GM12878 (cell line): Measurements from ENCODE around the gene ZNF75A. TPM values are rescaled to one million over a fixed set of nuclear protein-coding genes. Genes with fewer than 3 reads are reported as not detected.

Experiments
- ATAC-seq: fragments of 200-7000 bp; cut with Tn5 transposase; 3 replicates; pipeline ENCODE4 v1.9.1; 2020; ENCODE audit warnings: mild to moderate bottlenecking, moderate library complexity
- BruUV-seq: library from RNA; stranded (reverse); fragments of 400-500 nt; replicated peaks from 2 replicates; lab custom pipeline; 2021; lab: Mats Ljungman, UMichigan
- CTCF ChIA-PET: fragments of 300-600 bp; sonication (Branson Sonifier 250); formaldehyde crosslinking; extraction: SDS; loops from one replicate; lab custom pipeline; 2021; ENCODE audit warnings: inconsistent platforms; lab: Yijun Ruan, JAX
- POLR2A ChIA-PET: fragments of 350-600 bp; formaldehyde crosslinking; extraction: SDS; loops from one replicate; lab custom pipeline; 2021; ENCODE audit warnings: inconsistent platforms; lab: Charles Lee
- RAD21 ChIA-PET: fragments of 300-600 bp; sonication (Branson Sonifier 250); formaldehyde crosslinking; loops from one replicate; lab custom pipeline; 2023; ENCODE audit warnings: antibody characterized with exemption; ENCODE audit not compliant: unreplicated experiment; lab: Charles Lee
- SMC1A ChIA-PET: fragments of 300-600 bp; sonication (Branson Sonifier 250); formaldehyde crosslinking; loops from one replicate; lab custom pipeline; 2023; ENCODE audit not compliant: unreplicated experiment, uncharacterized antibody; lab: Charles Lee
- DNase-seq: peaks from one replicate; pipeline ENCODE4 v3.0.0-alpha.2; 2011; ENCODE audit warnings: low read depth, low spot score
- FAIRE-seq: peaks from 3 replicates; lab custom pipeline; 2011; peaks lifted over from hg19 to GRCh38; lab: Jason Lieb, UNC
- H2AFZ ChIP-seq: 2 replicates; pipeline ENCODE4 v1.6.0; 2011; ENCODE audit warnings: low read depth, low read length, control low read depth; ENCODE audit not compliant: control insufficient read depth
- H3K27ac ChIP-seq: 2 replicates; pipeline ENCODE4 v1.5.1; 2011; ENCODE audit warnings: control low read depth; ENCODE audit not compliant: control insufficient read depth, insufficient read depth
- H3K27me3 ChIP-seq, 2 experiments: replicated peaks in 1 of 2; 2 replicates each; pipeline versions ENCODE4 v1.6.0 to v1.6.1; 2011; ENCODE audit warnings: low read length in 1 of 2; ENCODE audit not compliant: control insufficient read depth in 2 of 2, insufficient read depth in 2 of 2
- H3K36me3 ChIP-seq, 2 experiments: 2 replicates each; pipeline ENCODE4 v1.5.1; 2011; ENCODE audit warnings: low read length in 1 of 2; ENCODE audit not compliant: control insufficient read depth in 2 of 2, insufficient read depth in 2 of 2
- H3K4me1 ChIP-seq: 2 replicates; pipeline ENCODE4 v1.6.1; 2011; ENCODE audit warnings: mild to moderate bottlenecking, low read length, moderate library complexity, mixed read lengths; ENCODE audit not compliant: control insufficient read depth, insufficient read depth
- H3K4me2 ChIP-seq: 2 replicates; pipeline ENCODE4 v1.6.0; 2011; ENCODE audit warnings: control low read depth; ENCODE audit not compliant: control insufficient read depth, insufficient read depth
- H3K4me3 ChIP-seq: fragments of 200-600 bp; sonication (generic); 2 replicates; pipeline ENCODE4 v1.5.1; 2016
- H3K79me2 ChIP-seq: 2 replicates; pipeline ENCODE4 v1.6.0; 2011; ENCODE audit warnings: low read length; ENCODE audit not compliant: control insufficient read depth, insufficient read depth
- H3K9ac ChIP-seq: 2 replicates; pipeline ENCODE4 v1.8.0; 2011; ENCODE audit warnings: low read length, control low read depth, mixed read lengths; ENCODE audit not compliant: control insufficient read depth, insufficient read depth
- H3K9me3 ChIP-seq: replicated peaks from 3 replicates; pipeline ENCODE4 v1.5.1; 2011; ENCODE audit warnings: mild to moderate bottlenecking, low read length; ENCODE audit not compliant: control insufficient read depth, insufficient read depth
- H4K20me1 ChIP-seq: 2 replicates; pipeline ENCODE4 v1.6.0; 2011; ENCODE audit not compliant: control insufficient read depth, insufficient read depth
- EED ChIP-seq: sonication (generic); IDR thresholded peaks from 2 replicates; pipeline ENCODE4 v1.6.1; 2016; ENCODE audit warnings: antibody characterized with exemption, low read depth
- IKZF2 ChIP-seq, 2 experiments: fragments of 450-650 bp; IDR thresholded peaks; 2 replicates each; pipeline ENCODE4 v1.6.1; 2017; ENCODE audit warnings: mild to moderate bottlenecking in 2 of 2, moderate library complexity in 2 of 2
- KAT2A ChIP-seq: conservative IDR thresholded peaks from 2 replicates; pipeline ENCODE4 v1.6.1; 2011; ENCODE audit warnings: low read depth, low read length; ENCODE audit not compliant: control insufficient read depth
- MEF2B ChIP-seq: fragments of 450-650 bp; IDR thresholded peaks from 2 replicates; pipeline ENCODE4 v1.6.1; 2018; ENCODE audit warnings: mild to moderate bottlenecking, moderate library complexity; ENCODE audit not compliant: partially characterized antibody, poor library complexity, severe bottlenecking
- PAX5 ChIP-seq: IDR thresholded peaks from 2 replicates; pipeline ENCODE4 v1.6.1; 2011; ENCODE audit warnings: low read depth, low read length, borderline replicate concordance
- RELA ChIP-seq: fragments of 450-650 bp; IDR thresholded peaks from 2 replicates; pipeline ENCODE4 v1.8.0; 2014; ENCODE audit warnings: borderline replicate concordance; ENCODE audit not compliant: partially characterized antibody
- SIN3A ChIP-seq: IDR thresholded peaks from 2 replicates; pipeline ENCODE4 v1.6.1; 2012; ENCODE audit warnings: low read depth, low read length, improper control_type of control experiment
- ZNF622 ChIP-seq: fragments of 450-650 bp; IDR thresholded peaks from 2 replicates; pipeline ENCODE4 v1.6.1; 2017; ENCODE audit warnings: mild to moderate bottlenecking, inconsistent platforms
- ZSCAN29 ChIP-seq: fragments of 450-650 bp; IDR thresholded peaks from 2 replicates; pipeline ENCODE4 v1.6.1; 2017; ENCODE audit warnings: mild to moderate bottlenecking, moderate library complexity
- WGBS: methylation state at CpG from one replicate; pipeline ENCODE4 v1.1.6; 2016; ENCODE audit warnings: low lambda C conversion rate; ENCODE audit not compliant: insufficient replicate concordance, insufficient coverage; ENCODE audit errors: missing lambda C conversion rate; 5-methylcytosine and 5-hydroxymethylcytosine counted together
- in situ Hi-C: fragments of 300-500 bp; cut with MboI; formaldehyde crosslinking; loops from 9 replicates; pipeline ENCODE4 v1.14.3; 2018; ENCODE audit warnings: mixed read lengths
- intact Hi-C: fragments of 100-400 bp; cut with micrococcal nuclease; formaldehyde crosslinking; loops from one replicate; pipeline ENCODE4 v1.14.2; 2022; ENCODE audit not compliant: unreplicated experiment
- polyA plus RNA-seq, 11 experiments: library from polyadenylated mRNA; depleted of rRNA in 4 of 11; unstranded in 6 of 11; stranded (reverse) in 5 of 11; fragments of >200 nt; fragmentation: Nextera tagmentation in 4 of 11; fragmentation: Illumina TruSeq in 1 of 11; extraction: Ambion mirVana in 4 of 11; extraction: Trizol in 1 of 11; gene quantifications; 1 replicate in 1 of 11; 2 replicates in 10 of 11; pipeline versions ENCODE4 v1.2.1 to v1.2.3, GENCODE V29; 2011 to 2016; ENCODE audit warnings: inconsistent platforms in 2 of 11, missing spikeins in 2 of 11, low read depth in 1 of 11
- total RNA-seq, 4 experiments: library from RNA; depleted of rRNA in 3 of 4; stranded (reverse); fragments of >200 nt in 3 of 4; fragmentation: Illumina TruSeq in 1 of 4; extraction: Trizol in 1 of 4; gene quantifications; 2 replicates each; pipeline versions ENCODE4 v1.2.1 to v1.2.3, GENCODE V29; 2013 to 2021
- TF ChIP-seq, protein P1 (sequence below): IDR thresholded peaks from 2 replicates; pipeline ENCODE4 v1.6.1; 2011; ENCODE audit warnings: low read depth, low read length, improper control_type of control experiment, borderline replicate concordance
- TF ChIP-seq, protein P2 (sequence below): IDR thresholded peaks from 2 replicates; pipeline ENCODE4 v1.6.1; 2012; ENCODE audit warnings: improper control_type of control experiment, low read depth, low read length; ENCODE audit not compliant: insufficient replicate concordance
- TF ChIP-seq, protein P3 (sequence below): fragments of 450-650 bp; IDR thresholded peaks from 2 replicates; pipeline ENCODE4 v1.6.1; 2017; ENCODE audit warnings: borderline replicate concordance
- TF ChIP-seq, protein P4 (sequence below): fragments of 450-650 bp; IDR thresholded peaks from 2 replicates; pipeline ENCODE4 v1.6.1; 2016; ENCODE audit warnings: mild to moderate bottlenecking, moderate library complexity, borderline replicate concordance

Gene ZNF75A
- total and polyA plus RNA-seq, 10 of the 15 experiments (the other 5 are each of a cell fraction or from before 2014, with no cell fraction given), result 7.4 to 21.2 (median 16.1) TPM

DNA sequence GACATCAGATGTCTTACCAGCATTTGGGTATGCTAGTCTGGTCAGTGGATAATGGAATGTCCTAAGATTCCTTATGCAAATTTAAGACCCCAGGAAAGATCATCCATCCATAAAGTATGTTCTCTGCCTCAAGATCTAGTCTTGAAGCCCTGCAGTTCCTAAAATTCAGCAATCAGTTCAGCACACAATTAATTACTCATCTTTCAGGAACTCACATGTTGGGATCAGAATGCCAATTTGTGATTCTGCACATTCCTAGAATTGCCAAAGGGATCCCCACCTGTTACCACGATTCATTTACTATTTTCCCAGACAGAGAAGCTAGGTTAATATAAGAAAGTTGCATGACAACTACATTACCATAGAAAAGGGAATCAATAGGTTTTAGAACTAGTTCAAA, 53.6 kb downstream of the ZNF75A start:
- no peaks in the 10 kb centered on the region for H3K4me1 ChIP-seq
- no peaks in the 10 kb centered on the region for H4K20me1 ChIP-seq
- ChIA-PET POLR2A (no interaction called here), SMC1A (interaction anchor here (0.5 kb wide), 1 partner anchor 150 kb away, joined by 3 read pairs; no protein-coding TSS in a partner anchor), CTCF (interaction anchor here (1.1 kb wide), 1 partner anchor 77 kb away, joined by 3 read pairs; no protein-coding TSS in a partner anchor), RAD21 (no interaction called here)
- WGBS, result 5% methylated on average over 1 of the region's 1 CpG
- peaks cover under 1% of the 10 kb centered on the region; the same call in 2 of the 3 replicates for H3K9me3 ChIP-seq
- no peak for DNase-seq
- H3K27ac ChIP-seq, result no peak overlapping the region
- no peak for ATAC-seq
- intact Hi-C loops (no loop called here), in situ Hi-C loops (no loop called here)
- no peak overlapping the region for H3K4me3 ChIP-seq
- no peak for FAIRE-seq
- no peaks in the 10 kb centered on the region; a peak in 1 of 4 replicates for H3K27me3 ChIP-seq
- no peaks in the 10 kb centered on the region for H3K79me2 ChIP-seq
- no TSS peak for BruUV-seq
- H3K36me3 ChIP-seq, result no peaks in the 10 kb centered on the region
- no peak overlapping the region for H3K4me2 ChIP-seq
- no peak overlapping the region for H2AFZ ChIP-seq
- no peak overlapping the region for H3K9ac ChIP-seq
- no peak for TF ChIP-seq ZSCAN29
- TF ChIP-seq, protein P1, sequence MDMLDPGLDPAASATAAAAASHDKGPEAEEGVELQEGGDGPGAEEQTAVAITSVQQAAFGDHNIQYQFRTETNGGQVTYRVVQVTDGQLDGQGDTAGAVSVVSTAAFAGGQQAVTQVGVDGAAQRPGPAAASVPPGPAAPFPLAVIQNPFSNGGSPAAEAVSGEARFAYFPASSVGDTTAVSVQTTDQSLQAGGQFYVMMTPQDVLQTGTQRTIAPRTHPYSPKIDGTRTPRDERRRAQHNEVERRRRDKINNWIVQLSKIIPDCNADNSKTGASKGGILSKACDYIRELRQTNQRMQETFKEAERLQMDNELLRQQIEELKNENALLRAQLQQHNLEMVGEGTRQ, result no peak
- TF ChIP-seq, protein P2, sequence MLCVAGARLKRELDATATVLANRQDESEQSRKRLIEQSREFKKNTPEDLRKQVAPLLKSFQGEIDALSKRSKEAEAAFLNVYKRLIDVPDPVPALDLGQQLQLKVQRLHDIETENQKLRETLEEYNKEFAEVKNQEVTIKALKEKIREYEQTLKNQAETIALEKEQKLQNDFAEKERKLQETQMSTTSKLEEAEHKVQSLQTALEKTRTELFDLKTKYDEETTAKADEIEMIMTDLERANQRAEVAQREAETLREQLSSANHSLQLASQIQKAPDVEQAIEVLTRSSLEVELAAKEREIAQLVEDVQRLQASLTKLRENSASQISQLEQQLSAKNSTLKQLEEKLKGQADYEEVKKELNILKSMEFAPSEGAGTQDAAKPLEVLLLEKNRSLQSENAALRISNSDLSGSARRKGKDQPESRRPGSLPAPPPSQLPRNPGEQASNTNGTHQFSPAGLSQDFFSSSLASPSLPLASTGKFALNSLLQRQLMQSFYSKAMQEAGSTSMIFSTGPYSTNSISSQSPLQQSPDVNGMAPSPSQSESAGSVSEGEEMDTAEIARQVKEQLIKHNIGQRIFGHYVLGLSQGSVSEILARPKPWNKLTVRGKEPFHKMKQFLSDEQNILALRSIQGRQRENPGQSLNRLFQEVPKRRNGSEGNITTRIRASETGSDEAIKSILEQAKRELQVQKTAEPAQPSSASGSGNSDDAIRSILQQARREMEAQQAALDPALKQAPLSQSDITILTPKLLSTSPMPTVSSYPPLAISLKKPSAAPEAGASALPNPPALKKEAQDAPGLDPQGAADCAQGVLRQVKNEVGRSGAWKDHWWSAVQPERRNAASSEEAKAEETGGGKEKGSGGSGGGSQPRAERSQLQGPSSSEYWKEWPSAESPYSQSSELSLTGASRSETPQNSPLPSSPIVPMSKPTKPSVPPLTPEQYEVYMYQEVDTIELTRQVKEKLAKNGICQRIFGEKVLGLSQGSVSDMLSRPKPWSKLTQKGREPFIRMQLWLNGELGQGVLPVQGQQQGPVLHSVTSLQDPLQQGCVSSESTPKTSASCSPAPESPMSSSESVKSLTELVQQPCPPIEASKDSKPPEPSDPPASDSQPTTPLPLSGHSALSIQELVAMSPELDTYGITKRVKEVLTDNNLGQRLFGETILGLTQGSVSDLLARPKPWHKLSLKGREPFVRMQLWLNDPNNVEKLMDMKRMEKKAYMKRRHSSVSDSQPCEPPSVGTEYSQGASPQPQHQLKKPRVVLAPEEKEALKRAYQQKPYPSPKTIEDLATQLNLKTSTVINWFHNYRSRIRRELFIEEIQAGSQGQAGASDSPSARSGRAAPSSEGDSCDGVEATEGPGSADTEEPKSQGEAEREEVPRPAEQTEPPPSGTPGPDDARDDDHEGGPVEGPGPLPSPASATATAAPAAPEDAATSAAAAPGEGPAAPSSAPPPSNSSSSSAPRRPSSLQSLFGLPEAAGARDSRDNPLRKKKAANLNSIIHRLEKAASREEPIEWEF, result no peak
- TF ChIP-seq MEF2B, result no peak
- TF ChIP-seq IKZF2 (IDR thresholded peaks at IDR 0.05), result no peak
- TF ChIP-seq, protein P3, sequence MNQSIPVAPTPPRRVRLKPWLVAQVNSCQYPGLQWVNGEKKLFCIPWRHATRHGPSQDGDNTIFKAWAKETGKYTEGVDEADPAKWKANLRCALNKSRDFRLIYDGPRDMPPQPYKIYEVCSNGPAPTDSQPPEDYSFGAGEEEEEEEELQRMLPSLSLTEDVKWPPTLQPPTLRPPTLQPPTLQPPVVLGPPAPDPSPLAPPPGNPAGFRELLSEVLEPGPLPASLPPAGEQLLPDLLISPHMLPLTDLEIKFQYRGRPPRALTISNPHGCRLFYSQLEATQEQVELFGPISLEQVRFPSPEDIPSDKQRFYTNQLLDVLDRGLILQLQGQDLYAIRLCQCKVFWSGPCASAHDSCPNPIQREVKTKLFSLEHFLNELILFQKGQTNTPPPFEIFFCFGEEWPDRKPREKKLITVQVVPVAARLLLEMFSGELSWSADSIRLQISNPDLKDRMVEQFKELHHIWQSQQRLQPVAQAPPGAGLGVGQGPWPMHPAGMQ, result no peak
- TF ChIP-seq, protein P4, sequence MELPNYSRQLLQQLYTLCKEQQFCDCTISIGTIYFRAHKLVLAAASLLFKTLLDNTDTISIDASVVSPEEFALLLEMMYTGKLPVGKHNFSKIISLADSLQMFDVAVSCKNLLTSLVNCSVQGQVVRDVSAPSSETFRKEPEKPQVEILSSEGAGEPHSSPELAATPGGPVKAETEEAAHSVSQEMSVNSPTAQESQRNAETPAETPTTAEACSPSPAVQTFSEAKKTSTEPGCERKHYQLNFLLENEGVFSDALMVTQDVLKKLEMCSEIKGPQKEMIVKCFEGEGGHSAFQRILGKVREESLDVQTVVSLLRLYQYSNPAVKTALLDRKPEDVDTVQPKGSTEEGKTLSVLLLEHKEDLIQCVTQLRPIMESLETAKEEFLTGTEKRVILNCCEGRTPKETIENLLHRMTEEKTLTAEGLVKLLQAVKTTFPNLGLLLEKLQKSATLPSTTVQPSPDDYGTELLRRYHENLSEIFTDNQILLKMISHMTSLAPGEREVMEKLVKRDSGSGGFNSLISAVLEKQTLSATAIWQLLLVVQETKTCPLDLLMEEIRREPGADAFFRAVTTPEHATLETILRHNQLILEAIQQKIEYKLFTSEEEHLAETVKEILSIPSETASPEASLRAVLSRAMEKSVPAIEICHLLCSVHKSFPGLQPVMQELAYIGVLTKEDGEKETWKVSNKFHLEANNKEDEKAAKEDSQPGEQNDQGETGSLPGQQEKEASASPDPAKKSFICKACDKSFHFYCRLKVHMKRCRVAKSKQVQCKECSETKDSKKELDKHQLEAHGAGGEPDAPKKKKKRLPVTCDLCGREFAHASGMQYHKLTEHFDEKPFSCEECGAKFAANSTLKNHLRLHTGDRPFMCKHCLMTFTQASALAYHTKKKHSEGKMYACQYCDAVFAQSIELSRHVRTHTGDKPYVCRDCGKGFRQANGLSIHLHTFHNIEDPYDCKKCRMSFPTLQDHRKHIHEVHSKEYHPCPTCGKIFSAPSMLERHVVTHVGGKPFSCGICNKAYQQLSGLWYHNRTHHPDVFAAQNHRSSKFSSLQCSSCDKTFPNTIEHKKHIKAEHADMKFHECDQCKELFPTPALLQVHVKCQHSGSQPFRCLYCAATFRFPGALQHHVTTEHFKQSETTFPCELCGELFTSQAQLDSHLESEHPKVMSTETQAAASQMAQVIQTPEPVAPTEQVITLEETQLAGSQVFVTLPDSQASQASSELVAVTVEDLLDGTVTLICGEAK, result no peak
- no peak for TF ChIP-seq ZNF622
- TF ChIP-seq KAT2A, result no peak
- TF ChIP-seq SIN3A, result no peak
- TF ChIP-seq PAX5, result no peak
- TF ChIP-seq EED, result no peak
- TF ChIP-seq RELA, result no peak
